Spleen (tissue), 11 donors: ENCODE measurements around the gene REPS2. TPM values are rescaled to one million over a fixed set of nuclear protein-coding genes. Genes with fewer than 3 reads are reported as not detected.

ENCODE experiments used
- DNase-seq: peaks from one replicate; pipeline ENCODE4 v3.0.0-alpha.2; 2020
- H3K27ac ChIP-seq, 8 donors: fragments of 200-600 bp; sonication (generic) in 7 of 8; 1 replicate in 4 of 8; 2 replicates in 4 of 8; pipeline versions ENCODE4 v1.5.0 to v1.8.0; 2016 to 2021; ENCODE audit warnings: inconsistent platforms in 4 of 8, mild to moderate bottlenecking in 4 of 8, moderate library complexity in 1 of 8
- H3K27me3 ChIP-seq, 7 donors: fragments of 200-600 bp; sonication (generic) in 6 of 7; replicated peaks in 1 of 7; 1 replicate in 4 of 7; 2 replicates in 3 of 7; pipeline versions ENCODE4 v1.5.0 to v1.8.0; 2016 to 2021; ENCODE audit warnings: inconsistent platforms in 3 of 7, mild to moderate bottlenecking in 1 of 7
- H3K36me3 ChIP-seq, 6 donors: fragments of 200-600 bp; sonication (generic) in 5 of 6; 1 replicate in 4 of 6; 2 replicates in 2 of 6; pipeline versions ENCODE4 v1.5.0 to v1.8.0; 2016 to 2021; ENCODE audit warnings: inconsistent platforms in 2 of 6
- H3K4me1 ChIP-seq, 6 donors: fragments of 200-600 bp; sonication (generic) in 5 of 6; 1 replicate in 3 of 6; 2 replicates in 3 of 6; pipeline versions ENCODE4 v1.5.0 to v1.8.0; 2016 to 2021; ENCODE audit warnings: inconsistent platforms in 3 of 6
- H3K4me3 ChIP-seq, 8 donors: fragments of 200-600 bp; sonication (generic) in 7 of 8; 1 replicate in 4 of 8; 2 replicates in 4 of 8; pipeline versions ENCODE4 v1.5.0 to v1.8.0; 2016 to 2021; ENCODE audit warnings: inconsistent platforms in 4 of 8, mild to moderate bottlenecking in 4 of 8, moderate library complexity in 2 of 8
- H3K9me3 ChIP-seq, 8 donors: fragments of 200-600 bp; sonication (generic) in 7 of 8; 1 replicate in 4 of 8; 2 replicates in 4 of 8; pipeline versions ENCODE4 v1.5.0 to v1.8.0; 2016 to 2021; ENCODE audit warnings: inconsistent platforms in 4 of 8
- POLR2A ChIP-seq, 3 donors: fragments of 450-650 bp; IDR thresholded peaks; one replicate each; pipeline ENCODE4 v1.5.1; 2017; ENCODE audit warnings: antibody characterized with exemption in 3 of 3, mild to moderate bottlenecking in 1 of 3
- POLR2AphosphoS5 ChIP-seq, 3 donors: sonication (generic); formaldehyde crosslinking; IDR thresholded peaks; one replicate each; pipeline ENCODE4 v1.5.1; 2017; ENCODE audit warnings: antibody characterized with exemption in 3 of 3
- WGBS, 5 donors: extraction: QIAGEN DNeasy Blood & Tissue Kit in 3 of 5; methylation state at CpG; one replicate each; pipeline versions ENCODE4 v1.1.5 to v1.1.7; 2013 to 2018; 5-methylcytosine and 5-hydroxymethylcytosine counted together
- intact Hi-C: fragments of 100-400 bp; cut with DNase I; formaldehyde crosslinking; loops from one replicate; pipeline ENCODE4 v1.15.0; 2023; ENCODE audit warnings: low total_unique reads
- polyA plus RNA-seq, 3 donors: library from polyadenylated mRNA; stranded (reverse); fragments of 200-250 nt; gene quantifications; one replicate each; pipeline ENCODE4 v1.2.1, GENCODE V29; 2013
- total RNA-seq, 7 donors: library from RNA; depleted of rRNA in 3 of 7; stranded (reverse); fragments of >200 nt in 3 of 7; fragmentation: NEBNext Ultra II Directional in 4 of 7; extraction: Animal tissue kit (Norgen Biotek cat#: 25700) in 4 of 7; gene quantifications; one replicate each; pipeline versions ENCODE4 v1.1.0 to v1.2.1, GENCODE V29; 2016 to 2021
- TF ChIP-seq, protein P1 (sequence below), 11 experiments: fragments of 200-600 bp in 7 of 11; fragments of 450-650 bp in 4 of 11; sonication (generic) in 4 of 11; IDR thresholded peaks in 8 of 11; conservative IDR thresholded peaks in 3 of 11; 1 replicate in 7 of 11; 2 replicates in 4 of 11; pipeline versions ENCODE4 v1.4.0 to v1.8.0; 2016 to 2021; ENCODE audit warnings: antibody characterized with exemption in 11 of 11, inconsistent platforms in 4 of 11, mild to moderate bottlenecking in 1 of 11
- donor health status: healthy with polysubstance abuse.
- donor health status: DM: no; HTN: no; CAD: no; lungs with moderate emphysema.
- donor health status: DM: no; HTN: no; CAD: no.
- donor health status: Bipolar disorder and iron deficiency.
- donor health status: healthy.
- donor health status: DM: no; HTN: no; CAD: no.
- donor health status: DM: yes; HTN: yes; CAD: no.

REPS2 gene
- total and polyA plus RNA-seq, 10 donors: 1.5 to 18.3 (median 8.0) TPM

GRCh38 chrX:16992445-16992844 is 46.0 kb downstream of the REPS2 start:
- intact Hi-C loops: no loop called here
- Histone ChIP-seq H3K4me3 (no peak overlapping the region), H3K36me3 (no peaks in the 10 kb centered on the region), H3K9me3 (peaks cover 0 to 10% (median 0%) of the 10 kb centered on the region in 8 donors), H3K27me3 (no peaks in the 10 kb centered on the region), H3K27ac (no peak overlapping the region), H3K4me1 (no peaks in the 10 kb centered on the region)
- no peak for DNase-seq
- TF ChIP-seq, protein P1, sequence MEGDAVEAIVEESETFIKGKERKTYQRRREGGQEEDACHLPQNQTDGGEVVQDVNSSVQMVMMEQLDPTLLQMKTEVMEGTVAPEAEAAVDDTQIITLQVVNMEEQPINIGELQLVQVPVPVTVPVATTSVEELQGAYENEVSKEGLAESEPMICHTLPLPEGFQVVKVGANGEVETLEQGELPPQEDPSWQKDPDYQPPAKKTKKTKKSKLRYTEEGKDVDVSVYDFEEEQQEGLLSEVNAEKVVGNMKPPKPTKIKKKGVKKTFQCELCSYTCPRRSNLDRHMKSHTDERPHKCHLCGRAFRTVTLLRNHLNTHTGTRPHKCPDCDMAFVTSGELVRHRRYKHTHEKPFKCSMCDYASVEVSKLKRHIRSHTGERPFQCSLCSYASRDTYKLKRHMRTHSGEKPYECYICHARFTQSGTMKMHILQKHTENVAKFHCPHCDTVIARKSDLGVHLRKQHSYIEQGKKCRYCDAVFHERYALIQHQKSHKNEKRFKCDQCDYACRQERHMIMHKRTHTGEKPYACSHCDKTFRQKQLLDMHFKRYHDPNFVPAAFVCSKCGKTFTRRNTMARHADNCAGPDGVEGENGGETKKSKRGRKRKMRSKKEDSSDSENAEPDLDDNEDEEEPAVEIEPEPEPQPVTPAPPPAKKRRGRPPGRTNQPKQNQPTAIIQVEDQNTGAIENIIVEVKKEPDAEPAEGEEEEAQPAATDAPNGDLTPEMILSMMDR (IDR thresholded peaks at IDR 0.05 in 8 of 11, conservative IDR thresholded peaks at IDR 0.05 in 3 of 11): no peak
- TF ChIP-seq POLR2AphosphoS5 (IDR thresholded peaks at IDR 0.05): no peak
- no peak for TF ChIP-seq POLR2A (IDR thresholded peaks at IDR 0.05)
- 67 to 98% (median 92%) methylated on average over 3 of the region's 3 CpGs for WGBS, 5 donors

- TF ChIP-seq, protein P1 (IDR thresholded peaks at IDR 0.05 in 8 of 11, conservative IDR thresholded peaks at IDR 0.05 in 3 of 11): no peak
- TF ChIP-seq POLR2AphosphoS5 (IDR thresholded peaks at IDR 0.05): no peak
- no peak for TF ChIP-seq POLR2A (IDR thresholded peaks at IDR 0.05)
- H3K9me3 ChIP-seq: peaks cover 0 to 5% (median 0%) of the 10 kb centered on the region in 8 donors
- WGBS, 5 donors: 67 to 80% (median 74%) methylated on average over 2 of the region's 2 CpGs
Observed at GRCh38 chrX:16992951-16993350, 46.5 kb downstream of the REPS2 start.

DNA sequence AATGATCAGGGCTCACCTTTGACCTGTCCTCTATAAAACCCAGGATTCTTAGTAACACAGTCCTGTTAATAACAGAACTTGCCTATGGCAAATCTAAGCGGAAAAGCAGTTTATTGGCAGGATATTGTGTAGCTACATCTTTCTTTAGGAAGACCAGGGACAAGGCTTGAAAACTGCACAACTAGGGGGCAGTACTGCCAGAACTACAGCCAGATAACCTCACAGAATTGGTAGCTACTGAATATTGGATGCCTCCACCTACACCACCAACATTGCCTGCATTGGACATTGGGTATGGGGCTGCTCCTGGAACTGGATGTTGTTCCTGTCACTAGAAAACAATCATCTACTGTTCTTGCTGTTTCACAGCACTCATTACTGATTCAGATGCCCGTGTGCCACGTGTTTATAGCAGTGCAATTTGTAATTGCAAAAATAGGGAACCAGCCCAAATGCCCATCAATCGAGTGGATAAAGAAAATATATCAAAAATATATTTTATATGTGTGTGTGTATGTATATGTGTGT is 47.4 kb downstream of the REPS2 start:
- no peaks in the 10 kb centered on the region for H3K4me1 ChIP-seq
- no peak for DNase-seq
- intact Hi-C loops: no loop called here
- H3K27me3 ChIP-seq: no peaks in the 10 kb centered on the region
- H3K9me3 ChIP-seq: no peaks in the 10 kb centered on the region
- no peak overlapping the region for H3K4me3 ChIP-seq
- H3K36me3 ChIP-seq: no peaks in the 10 kb centered on the region
- 77 to 97% (median 92%) methylated on average over 4 of the region's 4 CpGs for WGBS, 5 donors
- H3K27ac ChIP-seq: no peak overlapping the region
- TF ChIP-seq POLR2AphosphoS5 (IDR thresholded peaks at IDR 0.05) (no peak), POLR2A (IDR thresholded peaks at IDR 0.05) (no peak)
- TF ChIP-seq, protein P1 (IDR thresholded peaks at IDR 0.05 in 8 of 11, conservative IDR thresholded peaks at IDR 0.05 in 3 of 11): no peak

More at GRCh38 chrX:16992951-16993350, 46.5 kb downstream of the REPS2 start:
- no peaks in the 10 kb centered on the region for H3K27me3 ChIP-seq
- H3K4me1 ChIP-seq: no peaks in the 10 kb centered on the region
- no peak overlapping the region for H3K27ac ChIP-seq
- H3K4me3 ChIP-seq: no peak overlapping the region
- H3K36me3 ChIP-seq: no peaks in the 10 kb centered on the region
- intact Hi-C loops: no loop called here
- DNase-seq: no peak

GRCh38 chrX:16994736-16995135 is 48.3 kb downstream of the REPS2 start:
- WGBS, 5 donors: 79 to 100% (median 92%) methylated on average over 2 of the region's 2 CpGs
- H3K27ac ChIP-seq: no peak overlapping the region
- no peak for DNase-seq
- H3K9me3 ChIP-seq: no peaks in the 10 kb centered on the region
- no peaks in the 10 kb centered on the region for H3K4me1 ChIP-seq
- H3K27me3 ChIP-seq: no peaks in the 10 kb centered on the region
- intact Hi-C loops: no loop called here
- H3K4me3 ChIP-seq: no peak overlapping the region
- no peaks in the 10 kb centered on the region for H3K36me3 ChIP-seq
- TF ChIP-seq, protein P1 (IDR thresholded peaks at IDR 0.05 in 8 of 11, conservative IDR thresholded peaks at IDR 0.05 in 3 of 11): no peak
- TF ChIP-seq POLR2A (IDR thresholded peaks at IDR 0.05) (no peak), POLR2AphosphoS5 (IDR thresholded peaks at IDR 0.05) (no peak)
